GM12878 (cell line): ENCODE results near the gene NRG2. TPM values are rescaled to one million over a fixed set of nuclear protein-coding genes. Genes with fewer than 3 reads are reported as not detected.

Experiments
- ATAC-seq: fragments of 200-7000 bp; cut with Tn5 transposase; 3 replicates; pipeline ENCODE4 v1.9.1; 2020; ENCODE audit warnings: mild to moderate bottlenecking, moderate library complexity
- BruUV-seq: library from RNA; stranded (reverse); fragments of 400-500 nt; replicated peaks from 2 replicates; lab custom pipeline; 2021; lab: Mats Ljungman, UMichigan
- CTCF ChIA-PET: fragments of 300-600 bp; sonication (Branson Sonifier 250); formaldehyde crosslinking; extraction: SDS; loops from one replicate; lab custom pipeline; 2021; ENCODE audit warnings: inconsistent platforms; lab: Yijun Ruan, JAX
- POLR2A ChIA-PET: fragments of 350-600 bp; formaldehyde crosslinking; extraction: SDS; loops from one replicate; lab custom pipeline; 2021; ENCODE audit warnings: inconsistent platforms; lab: Charles Lee
- RAD21 ChIA-PET: fragments of 300-600 bp; sonication (Branson Sonifier 250); formaldehyde crosslinking; loops from one replicate; lab custom pipeline; 2023; ENCODE audit warnings: antibody characterized with exemption; ENCODE audit not compliant: unreplicated experiment; lab: Charles Lee
- SMC1A ChIA-PET: fragments of 300-600 bp; sonication (Branson Sonifier 250); formaldehyde crosslinking; loops from one replicate; lab custom pipeline; 2023; ENCODE audit not compliant: unreplicated experiment, uncharacterized antibody; lab: Charles Lee
- DNase-seq: peaks from one replicate; pipeline ENCODE4 v3.0.0-alpha.2; 2011; ENCODE audit warnings: low read depth, low spot score
- FAIRE-seq: peaks from 3 replicates; lab custom pipeline; 2011; peaks lifted over from hg19 to GRCh38; lab: Jason Lieb, UNC
- H2AFZ ChIP-seq: 2 replicates; pipeline ENCODE4 v1.6.0; 2011; ENCODE audit warnings: low read depth, low read length, control low read depth; ENCODE audit not compliant: control insufficient read depth
- H3K27ac ChIP-seq: 2 replicates; pipeline ENCODE4 v1.5.1; 2011; ENCODE audit warnings: control low read depth; ENCODE audit not compliant: control insufficient read depth, insufficient read depth
- H3K27me3 ChIP-seq, 2 experiments: replicated peaks in 1 of 2; 2 replicates each; pipeline versions ENCODE4 v1.6.0 to v1.6.1; 2011; ENCODE audit warnings: low read length in 1 of 2; ENCODE audit not compliant: control insufficient read depth in 2 of 2, insufficient read depth in 2 of 2
- H3K36me3 ChIP-seq, 2 experiments: 2 replicates each; pipeline ENCODE4 v1.5.1; 2011; ENCODE audit warnings: low read length in 1 of 2; ENCODE audit not compliant: control insufficient read depth in 2 of 2, insufficient read depth in 2 of 2
- H3K4me1 ChIP-seq: 2 replicates; pipeline ENCODE4 v1.6.1; 2011; ENCODE audit warnings: mild to moderate bottlenecking, low read length, moderate library complexity, mixed read lengths; ENCODE audit not compliant: control insufficient read depth, insufficient read depth
- H3K4me2 ChIP-seq: 2 replicates; pipeline ENCODE4 v1.6.0; 2011; ENCODE audit warnings: control low read depth; ENCODE audit not compliant: control insufficient read depth, insufficient read depth
- H3K4me3 ChIP-seq: fragments of 200-600 bp; sonication (generic); 2 replicates; pipeline ENCODE4 v1.5.1; 2016
- H3K79me2 ChIP-seq: 2 replicates; pipeline ENCODE4 v1.6.0; 2011; ENCODE audit warnings: low read length; ENCODE audit not compliant: control insufficient read depth, insufficient read depth
- H3K9ac ChIP-seq: 2 replicates; pipeline ENCODE4 v1.8.0; 2011; ENCODE audit warnings: low read length, control low read depth, mixed read lengths; ENCODE audit not compliant: control insufficient read depth, insufficient read depth
- H3K9me3 ChIP-seq: replicated peaks from 3 replicates; pipeline ENCODE4 v1.5.1; 2011; ENCODE audit warnings: mild to moderate bottlenecking, low read length; ENCODE audit not compliant: control insufficient read depth, insufficient read depth
- H4K20me1 ChIP-seq: 2 replicates; pipeline ENCODE4 v1.6.0; 2011; ENCODE audit not compliant: control insufficient read depth, insufficient read depth
- DPF2 ChIP-seq: fragments of 450-650 bp; IDR thresholded peaks from 2 replicates; pipeline ENCODE4 v1.6.1; 2017; ENCODE audit warnings: mild to moderate bottlenecking
- FOXM1 ChIP-seq: IDR thresholded peaks from 2 replicates; pipeline ENCODE4 v1.6.1; 2012; ENCODE audit warnings: low read depth, mild to moderate bottlenecking, inconsistent platforms, low read length, moderate library complexity
- PAX8 ChIP-seq: fragments of 450-650 bp; IDR thresholded peaks from 2 replicates; pipeline ENCODE4 v1.6.1; 2017; ENCODE audit warnings: mild to moderate bottlenecking, moderate library complexity
- RAD51 ChIP-seq: fragments of 450-650 bp; IDR thresholded peaks from 2 replicates; pipeline ENCODE4 v1.6.1; 2016; ENCODE audit warnings: moderate library complexity, mild to moderate bottlenecking, inconsistent platforms
- RFX5 ChIP-seq: IDR thresholded peaks from 2 replicates; pipeline ENCODE4 v1.6.1; 2011; ENCODE audit warnings: low read depth, low read length, improper control_type of control experiment
- TBL1XR1 ChIP-seq: IDR thresholded peaks from 2 replicates; pipeline ENCODE4 v1.6.1; 2012; ENCODE audit warnings: low read depth, low read length, improper control_type of control experiment
- ZNF24 ChIP-seq: fragments of 450-650 bp; IDR thresholded peaks from 2 replicates; pipeline ENCODE4 v1.6.1; 2017; ENCODE audit warnings: antibody characterized with exemption, mild to moderate bottlenecking
- ZSCAN29 ChIP-seq: fragments of 450-650 bp; IDR thresholded peaks from 2 replicates; pipeline ENCODE4 v1.6.1; 2017; ENCODE audit warnings: mild to moderate bottlenecking, moderate library complexity
- ZZZ3 ChIP-seq: IDR thresholded peaks from 2 replicates; pipeline ENCODE4 v1.6.1; 2011; ENCODE audit warnings: low read depth; ENCODE audit not compliant: control insufficient read depth, insufficient read length
- WGBS: methylation state at CpG from one replicate; pipeline ENCODE4 v1.1.6; 2016; ENCODE audit warnings: low lambda C conversion rate; ENCODE audit not compliant: insufficient replicate concordance, insufficient coverage; ENCODE audit errors: missing lambda C conversion rate; 5-methylcytosine and 5-hydroxymethylcytosine counted together
- in situ Hi-C: fragments of 300-500 bp; cut with MboI; formaldehyde crosslinking; loops from 9 replicates; pipeline ENCODE4 v1.14.3; 2018; ENCODE audit warnings: mixed read lengths
- intact Hi-C: fragments of 100-400 bp; cut with micrococcal nuclease; formaldehyde crosslinking; loops from one replicate; pipeline ENCODE4 v1.14.2; 2022; ENCODE audit not compliant: unreplicated experiment
- polyA plus RNA-seq, 11 experiments: library from polyadenylated mRNA; depleted of rRNA in 4 of 11; unstranded in 6 of 11; stranded (reverse) in 5 of 11; fragments of >200 nt; fragmentation: Nextera tagmentation in 4 of 11; fragmentation: Illumina TruSeq in 1 of 11; extraction: Ambion mirVana in 4 of 11; extraction: Trizol in 1 of 11; gene quantifications; 1 replicate in 1 of 11; 2 replicates in 10 of 11; pipeline versions ENCODE4 v1.2.1 to v1.2.3, GENCODE V29; 2011 to 2016; ENCODE audit warnings: inconsistent platforms in 2 of 11, missing spikeins in 2 of 11, low read depth in 1 of 11
- total RNA-seq, 4 experiments: library from RNA; depleted of rRNA in 3 of 4; stranded (reverse); fragments of >200 nt in 3 of 4; fragmentation: Illumina TruSeq in 1 of 4; extraction: Trizol in 1 of 4; gene quantifications; 2 replicates each; pipeline versions ENCODE4 v1.2.1 to v1.2.3, GENCODE V29; 2013 to 2021
- TF ChIP-seq, protein P1 (sequence below): fragments of 450-650 bp; IDR thresholded peaks from 2 replicates; pipeline ENCODE4 v1.6.1; 2018; ENCODE audit warnings: borderline replicate concordance, mild to moderate bottlenecking; ENCODE audit not compliant: partially characterized antibody
- TF ChIP-seq, protein P2 (sequence below): fragments of 450-650 bp; conservative IDR thresholded peaks from 2 replicates; pipeline ENCODE4 v1.6.1; 2017; ENCODE audit warnings: mild to moderate bottlenecking, moderate library complexity
- TF ChIP-seq, protein P3 (sequence below): fragments of 450-650 bp; IDR thresholded peaks from 2 replicates; pipeline ENCODE4 v1.6.1; 2016; ENCODE audit warnings: mild to moderate bottlenecking, moderate library complexity, borderline replicate concordance

Gene NRG2
- total and polyA plus RNA-seq, 10 of the 15 experiments (the other 5 are each of a cell fraction or from before 2014, with no cell fraction given), result 0.10 to 21.7 (median 9.6) TPM

DNA sequence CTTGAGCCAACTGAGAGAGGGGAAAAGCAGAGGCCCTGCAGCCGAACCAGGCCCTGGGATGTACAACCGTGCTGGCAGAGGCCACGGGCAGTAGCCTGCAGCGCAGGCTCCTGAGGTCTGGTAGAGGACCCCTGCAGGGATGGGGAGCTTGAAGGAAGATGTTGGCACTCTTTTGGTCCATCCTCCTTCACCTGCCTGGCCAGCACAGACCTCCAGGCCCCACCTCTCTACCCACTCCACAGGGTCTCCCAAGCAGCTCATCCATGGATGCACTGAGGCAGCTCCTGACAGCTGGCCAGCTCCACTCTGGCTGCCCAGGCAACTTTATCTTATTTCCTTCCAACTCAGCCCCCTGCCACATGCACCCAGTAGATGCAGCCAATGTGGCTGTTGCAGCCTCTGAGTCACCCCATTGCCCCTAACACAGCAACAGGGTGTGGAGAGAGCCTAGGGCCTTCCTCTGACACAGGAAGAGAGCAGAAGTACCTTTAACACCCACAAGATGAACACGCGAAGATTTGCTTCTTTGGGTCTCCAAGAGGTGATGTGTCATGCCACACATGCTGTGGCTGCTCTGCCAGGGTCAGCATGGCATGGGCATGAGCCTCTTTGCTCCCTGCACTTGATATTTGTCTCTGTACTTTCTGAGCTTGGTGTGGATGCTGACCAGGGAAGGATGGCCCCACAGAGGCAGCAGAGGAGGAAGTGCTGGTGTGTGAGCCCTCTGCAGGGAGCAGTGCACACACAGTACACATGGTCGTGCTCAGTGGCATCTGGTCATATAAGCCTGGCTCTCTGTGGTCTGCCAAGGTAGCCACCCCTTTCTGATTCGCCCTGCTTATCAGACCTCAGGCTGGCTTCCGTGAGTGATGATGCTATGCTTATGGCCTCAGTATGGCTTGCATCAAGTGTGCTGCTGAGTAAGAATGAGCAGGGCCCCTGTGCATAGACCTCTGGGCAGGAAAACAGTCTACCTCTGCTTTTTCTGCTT is 117.2 kb downstream of the NRG2 start (continued):
- TF ChIP-seq, protein P1, sequence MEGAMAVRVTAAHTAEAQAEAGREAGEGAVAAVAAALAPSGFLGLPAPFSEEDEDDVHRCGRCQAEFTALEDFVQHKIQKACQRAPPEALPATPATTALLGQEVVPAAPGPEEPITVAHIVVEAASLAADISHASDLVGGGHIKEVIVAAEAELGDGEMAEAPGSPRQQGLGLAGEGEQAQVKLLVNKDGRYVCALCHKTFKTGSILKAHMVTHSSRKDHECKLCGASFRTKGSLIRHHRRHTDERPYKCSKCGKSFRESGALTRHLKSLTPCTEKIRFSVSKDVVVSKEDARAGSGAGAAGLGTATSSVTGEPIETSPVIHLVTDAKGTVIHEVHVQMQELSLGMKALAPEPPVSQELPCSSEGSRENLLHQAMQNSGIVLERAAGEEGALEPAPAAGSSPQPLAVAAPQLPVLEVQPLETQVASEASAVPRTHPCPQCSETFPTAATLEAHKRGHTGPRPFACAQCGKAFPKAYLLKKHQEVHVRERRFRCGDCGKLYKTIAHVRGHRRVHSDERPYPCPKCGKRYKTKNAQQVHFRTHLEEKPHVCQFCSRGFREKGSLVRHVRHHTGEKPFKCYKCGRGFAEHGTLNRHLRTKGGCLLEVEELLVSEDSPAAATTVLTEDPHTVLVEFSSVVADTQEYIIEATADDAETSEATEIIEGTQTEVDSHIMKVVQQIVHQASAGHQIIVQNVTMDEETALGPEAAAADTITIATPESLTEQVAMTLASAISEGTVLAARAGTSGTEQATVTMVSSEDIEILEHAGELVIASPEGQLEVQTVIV, result no peak
- TF ChIP-seq RFX5 (no peak), ZSCAN29 (no peak)
- TF ChIP-seq, protein P2, sequence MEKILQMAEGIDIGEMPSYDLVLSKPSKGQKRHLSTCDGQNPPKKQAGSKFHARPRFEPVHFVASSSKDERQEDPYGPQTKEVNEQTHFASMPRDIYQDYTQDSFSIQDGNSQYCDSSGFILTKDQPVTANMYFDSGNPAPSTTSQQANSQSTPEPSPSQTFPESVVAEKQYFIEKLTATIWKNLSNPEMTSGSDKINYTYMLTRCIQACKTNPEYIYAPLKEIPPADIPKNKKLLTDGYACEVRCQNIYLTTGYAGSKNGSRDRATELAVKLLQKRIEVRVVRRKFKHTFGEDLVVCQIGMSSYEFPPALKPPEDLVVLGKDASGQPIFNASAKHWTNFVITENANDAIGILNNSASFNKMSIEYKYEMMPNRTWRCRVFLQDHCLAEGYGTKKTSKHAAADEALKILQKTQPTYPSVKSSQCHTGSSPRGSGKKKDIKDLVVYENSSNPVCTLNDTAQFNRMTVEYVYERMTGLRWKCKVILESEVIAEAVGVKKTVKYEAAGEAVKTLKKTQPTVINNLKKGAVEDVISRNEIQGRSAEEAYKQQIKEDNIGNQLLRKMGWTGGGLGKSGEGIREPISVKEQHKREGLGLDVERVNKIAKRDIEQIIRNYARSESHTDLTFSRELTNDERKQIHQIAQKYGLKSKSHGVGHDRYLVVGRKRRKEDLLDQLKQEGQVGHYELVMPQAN, result no peak

DNA sequence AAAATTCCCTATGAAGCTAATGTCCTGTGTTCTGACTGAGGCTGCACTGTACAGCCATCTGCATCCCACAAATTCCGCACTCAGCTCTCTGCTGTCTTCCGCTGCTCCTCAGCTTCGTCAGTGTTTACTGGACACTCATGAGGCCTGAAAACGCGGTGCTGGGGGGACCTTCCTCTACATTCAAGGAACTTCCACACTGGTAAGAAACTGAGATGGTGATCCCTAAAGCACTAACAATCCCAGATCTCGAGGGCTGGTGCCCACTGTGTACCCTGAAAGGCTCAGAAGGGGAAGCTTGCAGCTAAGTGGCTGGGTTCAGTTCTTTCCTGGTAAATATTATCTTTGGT is 117.9 kb downstream of the NRG2 start:
- ChIA-PET POLR2A (interaction anchor here (1.0 kb wide), 1 partner anchor 111 kb away, joined by 4 read pairs; no protein-coding TSS in a partner anchor), SMC1A (interaction anchor here (0.5 to 2.0 kb wide), 4 partner anchors 9 to 347 kb away, joined by 3 to 5 read pairs (median 3); no protein-coding TSS in a partner anchor), RAD21 (no interaction called here), CTCF (no interaction called here)
- whole genome bisulfite sequencing, result 76% methylated on average over 6 of the region's 6 CpGs
- BruUV-seq, result no TSS peak
- no peak overlapping the region for H3K27ac ChIP-seq
- H3K36me3 ChIP-seq, result no peaks in the 10 kb centered on the region
- intact Hi-C loops, result no loop called here
- DNase-seq, result no peak
- no peaks in the 10 kb centered on the region for H3K4me1 ChIP-seq
- no peaks in the 10 kb centered on the region for H4K20me1 ChIP-seq
- ATAC-seq, result no peak
- no peak overlapping the region for H3K9ac ChIP-seq
- no peak overlapping the region for H2AFZ ChIP-seq
- no peaks in the 10 kb centered on the region for H3K79me2 ChIP-seq
- no peak overlapping the region for H3K4me2 ChIP-seq
- no peak for FAIRE-seq
- no peaks in the 10 kb centered on the region for H3K27me3 ChIP-seq
- in situ Hi-C loops, result no loop called here
- no peak overlapping the region for H3K4me3 ChIP-seq
- H3K9me3 ChIP-seq, result no peaks in the 10 kb centered on the region
- no peak for TF ChIP-seq RAD51
- TF ChIP-seq TBL1XR1, result no peak
- no peak for TF ChIP-seq PAX8
- TF ChIP-seq, protein P3, sequence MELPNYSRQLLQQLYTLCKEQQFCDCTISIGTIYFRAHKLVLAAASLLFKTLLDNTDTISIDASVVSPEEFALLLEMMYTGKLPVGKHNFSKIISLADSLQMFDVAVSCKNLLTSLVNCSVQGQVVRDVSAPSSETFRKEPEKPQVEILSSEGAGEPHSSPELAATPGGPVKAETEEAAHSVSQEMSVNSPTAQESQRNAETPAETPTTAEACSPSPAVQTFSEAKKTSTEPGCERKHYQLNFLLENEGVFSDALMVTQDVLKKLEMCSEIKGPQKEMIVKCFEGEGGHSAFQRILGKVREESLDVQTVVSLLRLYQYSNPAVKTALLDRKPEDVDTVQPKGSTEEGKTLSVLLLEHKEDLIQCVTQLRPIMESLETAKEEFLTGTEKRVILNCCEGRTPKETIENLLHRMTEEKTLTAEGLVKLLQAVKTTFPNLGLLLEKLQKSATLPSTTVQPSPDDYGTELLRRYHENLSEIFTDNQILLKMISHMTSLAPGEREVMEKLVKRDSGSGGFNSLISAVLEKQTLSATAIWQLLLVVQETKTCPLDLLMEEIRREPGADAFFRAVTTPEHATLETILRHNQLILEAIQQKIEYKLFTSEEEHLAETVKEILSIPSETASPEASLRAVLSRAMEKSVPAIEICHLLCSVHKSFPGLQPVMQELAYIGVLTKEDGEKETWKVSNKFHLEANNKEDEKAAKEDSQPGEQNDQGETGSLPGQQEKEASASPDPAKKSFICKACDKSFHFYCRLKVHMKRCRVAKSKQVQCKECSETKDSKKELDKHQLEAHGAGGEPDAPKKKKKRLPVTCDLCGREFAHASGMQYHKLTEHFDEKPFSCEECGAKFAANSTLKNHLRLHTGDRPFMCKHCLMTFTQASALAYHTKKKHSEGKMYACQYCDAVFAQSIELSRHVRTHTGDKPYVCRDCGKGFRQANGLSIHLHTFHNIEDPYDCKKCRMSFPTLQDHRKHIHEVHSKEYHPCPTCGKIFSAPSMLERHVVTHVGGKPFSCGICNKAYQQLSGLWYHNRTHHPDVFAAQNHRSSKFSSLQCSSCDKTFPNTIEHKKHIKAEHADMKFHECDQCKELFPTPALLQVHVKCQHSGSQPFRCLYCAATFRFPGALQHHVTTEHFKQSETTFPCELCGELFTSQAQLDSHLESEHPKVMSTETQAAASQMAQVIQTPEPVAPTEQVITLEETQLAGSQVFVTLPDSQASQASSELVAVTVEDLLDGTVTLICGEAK, result no peak
- no peak for TF ChIP-seq ZZZ3
- TF ChIP-seq FOXM1, result no peak
- no peak for TF ChIP-seq DPF2
- no peak for TF ChIP-seq ZNF24
